Mesothelial cell of epicardium (in vitro differentiated cells): ENCODE results near the gene NELL1. TPM values are rescaled to one million over a fixed set of nuclear protein-coding genes. Genes with fewer than 3 reads are reported as not detected.

Source experiments
- DNase-seq, 2 experiments: peaks; one replicate each; pipeline ENCODE4 v3.0.0; 2021; ENCODE audit warnings: low spot score in 2 of 2; ENCODE audit not compliant: unreplicated experiment in 2 of 2
- H3K27ac Mint-ChIP-seq: 2 replicates; pipeline ENCODE4 v1.8.0; 2021; ENCODE audit warnings: mixed read lengths
- H3K27me3 Mint-ChIP-seq: 2 replicates; pipeline ENCODE4 v1.8.0; 2021; ENCODE audit warnings: low read depth, mixed read lengths
- H3K36me3 Mint-ChIP-seq: 2 replicates; pipeline ENCODE4 v1.8.0; 2021; ENCODE audit warnings: mixed read lengths
- H3K4me1 Mint-ChIP-seq: 2 replicates; pipeline ENCODE4 v1.8.0; 2021; ENCODE audit warnings: mixed read lengths
- H3K4me3 Mint-ChIP-seq: 2 replicates; pipeline ENCODE4 v1.8.0; 2021; ENCODE audit warnings: mild to moderate bottlenecking, moderate library complexity, mixed read lengths
- H3K9me3 Mint-ChIP-seq: 2 replicates; pipeline ENCODE4 v1.8.0; 2021; ENCODE audit warnings: mixed read lengths
- CTCF ChIP-seq: fragments of 200-600 bp; sonication (generic); IDR thresholded peaks from one replicate; pipeline ENCODE4 v1.5.0; 2021; ENCODE audit warnings: antibody characterized with exemption; ENCODE audit not compliant: unreplicated experiment
- total RNA-seq: library from RNA; stranded (reverse); gene quantifications from 3 replicates; pipeline ENCODE4 v1.2.1, GENCODE V29; 2021

Gene NELL1
- total RNA-seq, 1 donor from 2014 or later, result 1.7 TPM

GRCh38 chr11:20715931-20716330 is 46.5 kb downstream of the NELL1 start:
- Mint-ChIP-seq H3K36me3 (no peaks in the 10 kb centered on the region), H3K4me1 (no peaks in the 10 kb centered on the region)

GRCh38 chr11:20719821-20720220 is 50.4 kb downstream of the NELL1 start:
- no peaks in the 10 kb centered on the region for H3K9me3 Mint-ChIP-seq
- H3K4me1 Mint-ChIP-seq, result no peaks in the 10 kb centered on the region
- H3K4me3 Mint-ChIP-seq, result no peak overlapping the region
- TF ChIP-seq CTCF, result no peak
- no peak overlapping the region for H3K27ac Mint-ChIP-seq
- no peaks in the 10 kb centered on the region for H3K27me3 Mint-ChIP-seq
- H3K36me3 Mint-ChIP-seq, result no peaks in the 10 kb centered on the region
- DNase-seq, result no peak

More at GRCh38 chr11:20715931-20716330, 46.5 kb downstream of the NELL1 start:
- Mint-ChIP-seq H3K9me3 (no peaks in the 10 kb centered on the region), H3K27me3 (no peaks in the 10 kb centered on the region), H3K4me3 (no peak overlapping the region), H3K27ac (no peak overlapping the region)
- DNase-seq, result no peak
- no peak for TF ChIP-seq CTCF

GRCh38 chr11:20723366-20723765 is 54.0 kb downstream of the NELL1 start:
- H3K9me3 Mint-ChIP-seq, result peaks cover 4% of the 10 kb centered on the region
- no peak for TF ChIP-seq CTCF
- peaks cover 4% of the 10 kb centered on the region for H3K27me3 Mint-ChIP-seq
- DNase-seq, result no peak
- H3K27ac Mint-ChIP-seq, result no peak overlapping the region
- H3K4me3 Mint-ChIP-seq, result no peak overlapping the region
- H3K4me1 Mint-ChIP-seq, result no peaks in the 10 kb centered on the region
- H3K36me3 Mint-ChIP-seq, result no peaks in the 10 kb centered on the region

GRCh38 chr11:20729597-20730105 is 60.3 kb downstream of the NELL1 start:
- no peak for DNase-seq
- Mint-ChIP-seq H3K27ac (no peak overlapping the region), H3K36me3 (no peaks in the 10 kb centered on the region), H3K4me1 (no peaks in the 10 kb centered on the region), H3K4me3 (no peak overlapping the region), H3K27me3 (peaks cover 16% of the 10 kb centered on the region), H3K9me3 (peaks cover 4% of the 10 kb centered on the region)
- no peak for TF ChIP-seq CTCF

GRCh38 chr11:20731676-20732215 is 62.4 kb downstream of the NELL1 start:
- TF ChIP-seq CTCF, result no peak
- no peaks in the 10 kb centered on the region for H3K4me1 Mint-ChIP-seq
- DNase-seq, result no peak
- no peak overlapping the region for H3K4me3 Mint-ChIP-seq
- H3K36me3 Mint-ChIP-seq, result no peaks in the 10 kb centered on the region
- no peak overlapping the region for H3K27ac Mint-ChIP-seq
- H3K27me3 Mint-ChIP-seq, result peaks cover 16% of the 10 kb centered on the region
- peaks cover 4% of the 10 kb centered on the region for H3K9me3 Mint-ChIP-seq
